ENCODE data around the gene DELE1.

- TF ChIP-seq CTCF (IDR thresholded peaks at IDR 0.05) (no peak), POLR2AphosphoS5 (IDR thresholded peaks at IDR 0.05) (no peak), EP300 (IDR thresholded peaks at IDR 0.05) (no peak)
Observed at GRCh38 chr5:141906517-141906916, 17.2 kb upstream of the DELE1 start.

All from gastroesophageal sphincter (tissue), 3 donors.